HEK293 (cell line): Measurements from ENCODE around the gene NFKBIA.

Source experiments
- CTCF ChIA-PET: fragments of 350-600 bp; formaldehyde crosslinking; extraction: SDS; loops from one replicate; lab custom pipeline; 2021; ENCODE audit warnings: antibody characterized with exemption; lab: Yijun Ruan, JAX
- POLR2A ChIA-PET: fragments of 300-600 bp; formaldehyde crosslinking; extraction: SDS; loops from one replicate; lab custom pipeline; 2020; ENCODE audit warnings: antibody characterized with exemption, inconsistent platforms; lab: Yijun Ruan, JAX
- H3K27ac ChIP-seq: fragments of 200-500 bp; sonication (Bioruptor generic); 2 replicates; pipeline ENCODE4 v1.5.1; 2014; ENCODE audit warnings: low read depth, low read length, control low read depth, inconsistent platforms; ENCODE audit errors: extremely low read depth
- H3K36me3 ChIP-seq, 2 experiments: fragments of 200-500 bp in 1 of 2; sonication (Bioruptor generic) in 1 of 2; 1 replicate in 1 of 2; 2 replicates in 1 of 2; pipeline ENCODE4 v1.5.1; 2014 to 2017; ENCODE audit warnings: inconsistent platforms in 2 of 2, low read length in 2 of 2; ENCODE audit not compliant: control insufficient read depth in 2 of 2, insufficient read depth in 1 of 2
- H3K4me1 ChIP-seq: fragments of 200-500 bp; sonication (Bioruptor generic); 2 replicates; pipeline ENCODE4 v1.5.1; 2014; ENCODE audit warnings: mild to moderate bottlenecking, low read length, inconsistent platforms; ENCODE audit not compliant: control insufficient read depth, insufficient read depth
- H3K4me3 ChIP-seq: 2 replicates; pipeline ENCODE4 v1.5.1; 2011; ENCODE audit warnings: low read depth, mild to moderate bottlenecking, control low read depth, low read length, moderate library complexity
- H3K9me3 ChIP-seq: fragments of 200-500 bp; sonication (Bioruptor generic); 2 replicates; pipeline ENCODE4 v1.5.1; 2014; ENCODE audit warnings: low read depth, low read length, inconsistent platforms; ENCODE audit not compliant: control insufficient read depth, insufficient read depth
- BCL11B ChIP-seq: fragments of 450-650 bp; formaldehyde crosslinking; IDR thresholded peaks from 2 replicates; pipeline ENCODE4 v1.5.1; 2016; ENCODE audit warnings: low read depth, missing biosample characterization, missing genetic modification characterization
- BCL6B ChIP-seq: fragments of 450-650 bp; formaldehyde crosslinking; IDR thresholded peaks from 2 replicates; pipeline ENCODE4 v1.5.1; 2017; ENCODE audit warnings: missing biosample characterization, missing genetic modification characterization
- KLF8 ChIP-seq: fragments of 450-650 bp; formaldehyde crosslinking; IDR thresholded peaks from 2 replicates; pipeline ENCODE4 v1.5.1; 2016; ENCODE audit warnings: missing biosample characterization, missing genetic modification characterization
- OSR2 ChIP-seq: fragments of 450-650 bp; formaldehyde crosslinking; IDR thresholded peaks from 2 replicates; pipeline ENCODE4 v1.5.1; 2016; ENCODE audit warnings: missing biosample characterization, missing genetic modification characterization
- PBX3 ChIP-seq: sonication (generic); formaldehyde crosslinking; IDR thresholded peaks from 2 replicates; pipeline ENCODE4 v1.8.1; 2022; ENCODE audit warnings: mild to moderate bottlenecking, moderate library complexity, missing genetic modification reagents
- SALL2 ChIP-seq: fragments of 450-650 bp; formaldehyde crosslinking; IDR thresholded peaks from 2 replicates; pipeline ENCODE4 v1.5.0; 2017; ENCODE audit warnings: missing biosample characterization, mild to moderate bottlenecking, missing genetic modification characterization, borderline replicate concordance
- SCRT1 ChIP-seq: fragments of 450-650 bp; formaldehyde crosslinking; IDR thresholded peaks from 2 replicates; pipeline ENCODE4 v1.5.1; 2016; ENCODE audit warnings: missing biosample characterization, missing genetic modification characterization, borderline replicate concordance
- SETDB1 ChIP-seq: IDR thresholded peaks from one replicate; pipeline ENCODE4 v1.6.1; 2017; ENCODE audit warnings: mild to moderate bottlenecking, low read length, moderate library complexity, mixed read lengths; ENCODE audit not compliant: insufficient read length
- SP3 ChIP-seq: fragments of 450-650 bp; formaldehyde crosslinking; IDR thresholded peaks from 2 replicates; pipeline ENCODE4 v1.5.1; 2016; ENCODE audit warnings: missing biosample characterization, missing genetic modification characterization
- ZNF138 ChIP-seq: fragments of 450-650 bp; formaldehyde crosslinking; IDR thresholded peaks from 2 replicates; pipeline ENCODE4 v1.5.1; 2016; ENCODE audit warnings: missing biosample characterization, missing genetic modification characterization, borderline replicate concordance
- ZNF155 ChIP-seq: fragments of 450-650 bp; formaldehyde crosslinking; IDR thresholded peaks from 2 replicates; pipeline ENCODE4 v1.5.1; 2016; ENCODE audit warnings: missing biosample characterization, missing genetic modification characterization
- ZNF248 ChIP-seq: fragments of 450-650 bp; formaldehyde crosslinking; IDR thresholded peaks from 2 replicates; pipeline ENCODE4 v1.5.1; 2017; ENCODE audit warnings: missing biosample characterization, missing genetic modification characterization
- ZNF501 ChIP-seq: fragments of 450-650 bp; formaldehyde crosslinking; IDR thresholded peaks from 2 replicates; pipeline ENCODE4 v1.5.1; 2016; ENCODE audit warnings: missing biosample characterization, missing genetic modification characterization
- ZNF513 ChIP-seq: fragments of 450-650 bp; IDR thresholded peaks from 2 replicates; pipeline ENCODE4 v1.5.1; 2018; ENCODE audit warnings: missing biosample characterization, missing genetic modification characterization
- ZNF626 ChIP-seq: fragments of 450-650 bp; sonication (Bioruptor Pico); formaldehyde crosslinking; IDR thresholded peaks from 2 replicates; pipeline ENCODE4 v1.5.1; 2018; ENCODE audit warnings: missing biosample characterization, missing genetic modification characterization, inconsistent platforms
- ZNF629 ChIP-seq: fragments of 450-650 bp; formaldehyde crosslinking; IDR thresholded peaks from 2 replicates; pipeline ENCODE4 v1.5.1; 2017; ENCODE audit warnings: missing biosample characterization, missing genetic modification characterization
- ZNF777 ChIP-seq: fragments of 450-650 bp; formaldehyde crosslinking; IDR thresholded peaks from 2 replicates; pipeline ENCODE4 v1.5.1; 2017; ENCODE audit warnings: missing biosample characterization, missing genetic modification characterization, borderline replicate concordance
- ZSCAN16 ChIP-seq: fragments of 450-650 bp; formaldehyde crosslinking; IDR thresholded peaks from 2 replicates; pipeline ENCODE4 v1.5.1; 2016; ENCODE audit warnings: missing biosample characterization, missing genetic modification characterization
- ZSCAN18 ChIP-seq: fragments of 450-650 bp; formaldehyde crosslinking; IDR thresholded peaks from 2 replicates; pipeline ENCODE4 v1.5.1; 2016; ENCODE audit warnings: missing biosample characterization, missing genetic modification characterization
- TF ChIP-seq, protein P1 (sequence below): fragments of 450-650 bp; formaldehyde crosslinking; IDR thresholded peaks from 2 replicates; pipeline ENCODE4 v1.5.1; 2017; ENCODE audit warnings: missing biosample characterization, missing genetic modification characterization

NFKBIA gene

GRCh38 chr14:35370969-35371368 lies 33.6 kb downstream of the NFKBIA start:
- H3K27ac ChIP-seq: no peak overlapping the region
- peak; percentile 79 for TF ChIP-seq SETDB1
- no peak for TF ChIP-seq PBX3 (CRISPR knock-in tag)
- TF ChIP-seq SALL2: no peak
- H3K36me3 ChIP-seq: no peaks in the 10 kb centered on the region
- POLR2A ChIA-PET: no interaction called here
- CTCF ChIA-PET: interaction anchor here (0.6 kb wide), 1 partner anchor 51 kb away, joined by 3 read pairs; no protein-coding TSS in a partner anchor
- H3K9me3 ChIP-seq: no peaks in the 10 kb centered on the region
- no peak overlapping the region for H3K4me3 ChIP-seq
- no peaks in the 10 kb centered on the region for H3K4me1 ChIP-seq

DNA sequence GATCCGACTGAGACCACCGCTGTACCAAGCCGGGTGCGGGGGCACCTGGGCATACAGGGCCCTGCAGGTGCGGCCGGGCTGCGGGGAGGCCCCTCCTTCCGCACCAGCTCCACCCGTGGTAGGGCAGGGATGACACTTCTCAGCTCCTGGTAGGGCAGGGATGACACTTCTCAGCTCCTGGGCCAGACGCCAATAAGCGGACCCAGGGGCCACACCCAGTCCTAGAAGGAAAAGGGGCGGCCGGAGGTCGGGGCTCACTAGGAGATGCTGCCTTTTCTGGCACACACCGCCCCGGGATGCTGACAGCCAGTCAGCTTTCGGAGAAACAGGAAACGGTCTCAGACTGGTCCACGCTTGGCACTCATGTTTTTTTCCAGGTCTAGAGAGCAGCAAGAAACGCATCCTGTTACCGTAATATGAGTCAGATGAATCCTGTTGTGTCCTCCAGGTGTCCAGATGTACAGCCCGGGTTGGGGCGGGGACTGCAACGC lies 34.8 kb downstream of the NFKBIA start:
- POLR2A ChIA-PET: no interaction called here

GRCh38 chr14:35368583-35369392 lies 35.8 kb downstream of the NFKBIA start:
- CTCF ChIA-PET: no interaction called here
- POLR2A ChIA-PET: no interaction called here
- no peak overlapping the region for H3K4me3 ChIP-seq
- TF ChIP-seq ZSCAN16 (tag by site-specific recombination) (no peak), KLF8 (tag by site-specific recombination) (no peak), ZNF248 (no peak), SCRT1 (tag by site-specific recombination) (no peak), ZNF777 (tag by site-specific recombination) (no peak), ZNF155 (tag by site-specific recombination) (no peak)
- TF ChIP-seq, protein P1, sequence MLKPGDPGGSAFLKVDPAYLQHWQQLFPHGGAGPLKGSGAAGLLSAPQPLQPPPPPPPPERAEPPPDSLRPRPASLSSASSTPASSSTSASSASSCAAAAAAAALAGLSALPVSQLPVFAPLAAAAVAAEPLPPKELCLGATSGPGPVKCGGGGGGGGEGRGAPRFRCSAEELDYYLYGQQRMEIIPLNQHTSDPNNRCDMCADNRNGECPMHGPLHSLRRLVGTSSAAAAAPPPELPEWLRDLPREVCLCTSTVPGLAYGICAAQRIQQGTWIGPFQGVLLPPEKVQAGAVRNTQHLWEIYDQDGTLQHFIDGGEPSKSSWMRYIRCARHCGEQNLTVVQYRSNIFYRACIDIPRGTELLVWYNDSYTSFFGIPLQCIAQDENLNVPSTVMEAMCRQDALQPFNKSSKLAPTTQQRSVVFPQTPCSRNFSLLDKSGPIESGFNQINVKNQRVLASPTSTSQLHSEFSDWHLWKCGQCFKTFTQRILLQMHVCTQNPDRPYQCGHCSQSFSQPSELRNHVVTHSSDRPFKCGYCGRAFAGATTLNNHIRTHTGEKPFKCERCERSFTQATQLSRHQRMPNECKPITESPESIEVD (tag by site-specific recombination): no peak
- TF ChIP-seq, all 188 proteins: peak for 0
- Histone ChIP-seq H3K4me1 (no peaks in the 10 kb centered on the region), H3K36me3 (no peaks in the 10 kb centered on the region), H3K27ac (no peak overlapping the region), H3K9me3 (no peaks in the 10 kb centered on the region)

More for the DNA sequence above, 34.8 kb downstream of the NFKBIA start:
- no peaks in the 10 kb centered on the region for H3K36me3 ChIP-seq
- no peaks in the 10 kb centered on the region for H3K9me3 ChIP-seq
- H3K4me3 ChIP-seq: no peak overlapping the region
- CTCF ChIA-PET: no interaction called here
- no peak for TF ChIP-seq OSR2 (tag by site-specific recombination)
- no peak for TF ChIP-seq BCL6B (tag by site-specific recombination)
- TF ChIP-seq ZNF501: no peak
- no peak for TF ChIP-seq ZNF138 (tag by site-specific recombination)
- no peak for TF ChIP-seq ZNF626 (tag by site-specific recombination)
- TF ChIP-seq ZNF513 (tag by site-specific recombination): no peak
- TF ChIP-seq ZNF629: no peak
- TF ChIP-seq SP3 (tag by site-specific recombination): no peak
- no peak for TF ChIP-seq ZSCAN18 (tag by site-specific recombination)
- no peak for TF ChIP-seq BCL11B (tag by site-specific recombination)
- TF ChIP-seq, all 188 proteins: peak for 0
- Histone ChIP-seq H3K27ac (no peak overlapping the region), H3K4me1 (no peaks in the 10 kb centered on the region)
